ENCODE measurements around the gene PTPRD. TPM values are rescaled to one million over a fixed set of nuclear protein-coding genes. Genes with fewer than 3 reads are reported as not detected.

PTPRD gene
- total and polyA plus RNA-seq, 7 experiments from 2014 or later: 0.71 TPM; not detected in 6

- ChIA-PET POLR2A (no interaction called here), CTCF (no interaction called here)
- H3K4me1 Mint-ChIP-seq: no peaks in the 10 kb centered on the region
- H3K27me3 Mint-ChIP-seq: peaks cover 0 to 10% (median 0%) of the 10 kb centered on the region in 5 donors
- Histone ChIP-seq H3K27ac (ENCODE audit: low read depth, low read length) (no peak overlapping the region), H3K4me3 (ENCODE audit: low read length) (no peak overlapping the region), H3K9me3 (ENCODE audit: control insufficient read depth in 2 of 3, low read length in 3 of 3) (no peaks in the 10 kb centered on the region), H3K27me3 (ENCODE audit: control insufficient read depth in 2 of 2, insufficient read depth in 2 of 2, low read length in 2 of 2) (no peaks in the 10 kb centered on the region), H3K4me1 (ENCODE audit: control insufficient read depth in 2 of 2, insufficient read depth in 2 of 2, low read length in 2 of 2) (no peaks in the 10 kb centered on the region), H3K36me3 (ENCODE audit: control insufficient read depth in 2 of 3, insufficient read depth in 3 of 3, low read length in 3 of 3) (no peaks in the 10 kb centered on the region)
- intact Hi-C loops (cut with micrococcal nuclease): no loop called here
- no peaks in the 10 kb centered on the region for H3K36me3 Mint-ChIP-seq
- H3K4me3 Mint-ChIP-seq: no peak overlapping the region
- DNase-seq (no peak), ATAC-seq (no peak)
- H3K27ac Mint-ChIP-seq: no peak overlapping the region
- no peaks in the 10 kb centered on the region for H3K9me3 Mint-ChIP-seq
These were observed 1935.1 kb downstream of the PTPRD start for GRCh38 chr9:8677741-8678140.

GRCh38 chr9:8674536-8674935, 1938.3 kb downstream of the PTPRD start:
- POLR2A ChIA-PET: no interaction called here

GRCh38 chr9:8673830-8674229, 1939.0 kb downstream of the PTPRD start:
- Histone ChIP-seq H3K27me3 (ENCODE audit: control insufficient read depth in 2 of 2, insufficient read depth in 2 of 2, low read length in 2 of 2) (no peaks in the 10 kb centered on the region), H3K27ac (ENCODE audit: low read depth, low read length) (no peak overlapping the region), H3K4me3 (ENCODE audit: low read length) (no peak overlapping the region), H3K9me3 (ENCODE audit: control insufficient read depth in 2 of 3, low read length in 3 of 3) (no peaks in the 10 kb centered on the region), H3K4me1 (ENCODE audit: control insufficient read depth in 2 of 2, insufficient read depth in 2 of 2, low read length in 2 of 2) (no peaks in the 10 kb centered on the region), H3K36me3 (ENCODE audit: control insufficient read depth in 2 of 3, insufficient read depth in 3 of 3, low read length in 3 of 3) (no peaks in the 10 kb centered on the region)
- POLR2A ChIA-PET: no interaction called here
- peaks cover 0 to 6% (median 0%) of the 10 kb centered on the region in 5 donors for H3K27me3 Mint-ChIP-seq
- no peak overlapping the region for H3K27ac Mint-ChIP-seq
- CTCF ChIA-PET: no interaction called here
- DNase-seq (no peak), ATAC-seq (no peak)
- intact Hi-C loops (cut with micrococcal nuclease): no loop called here
- no peaks in the 10 kb centered on the region for H3K9me3 Mint-ChIP-seq
- H3K4me1 Mint-ChIP-seq: no peaks in the 10 kb centered on the region
- H3K4me3 Mint-ChIP-seq: no peak overlapping the region
- H3K36me3 Mint-ChIP-seq: no peaks in the 10 kb centered on the region

More at GRCh38 chr9:8674536-8674935, 1938.3 kb downstream of the PTPRD start:
- no peak overlapping the region for H3K27ac Mint-ChIP-seq
- H3K27ac ChIP-seq (ENCODE audit: low read depth, low read length): no peak overlapping the region
- DNase-seq (no peak), ATAC-seq (no peak)
- intact Hi-C loops (cut with micrococcal nuclease): no loop called here
- no peaks in the 10 kb centered on the region for H3K36me3 ChIP-seq (ENCODE audit: control insufficient read depth in 2 of 3, insufficient read depth in 3 of 3, low read length in 3 of 3)
- H3K4me1 Mint-ChIP-seq: no peaks in the 10 kb centered on the region
- H3K9me3 ChIP-seq (ENCODE audit: control insufficient read depth in 2 of 3, low read length in 3 of 3): no peaks in the 10 kb centered on the region
- H3K27me3 Mint-ChIP-seq: peaks cover 0 to 6% (median 0%) of the 10 kb centered on the region in 5 donors
- no peaks in the 10 kb centered on the region for H3K9me3 Mint-ChIP-seq
- H3K36me3 Mint-ChIP-seq: no peaks in the 10 kb centered on the region
- no peak overlapping the region for H3K4me3 Mint-ChIP-seq
- H3K4me1 ChIP-seq (ENCODE audit: control insufficient read depth in 2 of 2, insufficient read depth in 2 of 2, low read length in 2 of 2): no peaks in the 10 kb centered on the region
- H3K27me3 ChIP-seq (ENCODE audit: control insufficient read depth in 2 of 2, insufficient read depth in 2 of 2, low read length in 2 of 2): no peaks in the 10 kb centered on the region
- CTCF ChIA-PET: no interaction called here
- no peak overlapping the region for H3K4me3 ChIP-seq (ENCODE audit: low read length)

GRCh38 chr9:8670751-8671150, 1942.1 kb downstream of the PTPRD start:
- no peaks in the 10 kb centered on the region for H3K36me3 ChIP-seq (ENCODE audit: control insufficient read depth in 2 of 3, insufficient read depth in 3 of 3, low read length in 3 of 3)
- CTCF ChIA-PET: no interaction called here
- POLR2A ChIA-PET: no interaction called here
- peaks cover 0 to 5% (median 0%) of the 10 kb centered on the region in 5 donors for H3K27me3 Mint-ChIP-seq
- H3K4me3 Mint-ChIP-seq: no peak overlapping the region
- no peak overlapping the region for H3K4me3 ChIP-seq (ENCODE audit: low read length)
- H3K27ac Mint-ChIP-seq: no peak overlapping the region
- no peak overlapping the region for H3K27ac ChIP-seq (ENCODE audit: low read depth, low read length)
- no peaks in the 10 kb centered on the region for H3K27me3 ChIP-seq (ENCODE audit: control insufficient read depth in 2 of 2, insufficient read depth in 2 of 2, low read length in 2 of 2)
- H3K4me1 Mint-ChIP-seq: no peaks in the 10 kb centered on the region
- H3K4me1 ChIP-seq (ENCODE audit: control insufficient read depth in 2 of 2, insufficient read depth in 2 of 2, low read length in 2 of 2): no peaks in the 10 kb centered on the region
- ATAC-seq (no peak), DNase-seq (no peak)
- no peaks in the 10 kb centered on the region for H3K36me3 Mint-ChIP-seq
- H3K9me3 Mint-ChIP-seq: no peaks in the 10 kb centered on the region
- intact Hi-C loops (cut with micrococcal nuclease): no loop called here
- no peaks in the 10 kb centered on the region for H3K9me3 ChIP-seq (ENCODE audit: control insufficient read depth in 2 of 3, low read length in 3 of 3)

- no peaks in the 10 kb centered on the region for H3K4me1 Mint-ChIP-seq
- no peak for ATAC-seq
These were observed 1944.1 kb downstream of the PTPRD start for GRCh38 chr9:8668751-8669150.

GRCh38 chr9:8668231-8668630, 1944.6 kb downstream of the PTPRD start:
- Histone ChIP-seq H3K36me3 (ENCODE audit: control insufficient read depth in 2 of 3, insufficient read depth in 3 of 3, low read length in 3 of 3) (no peaks in the 10 kb centered on the region), H3K27ac (ENCODE audit: low read depth, low read length) (no peak overlapping the region), H3K4me1 (ENCODE audit: control insufficient read depth in 2 of 2, insufficient read depth in 2 of 2, low read length in 2 of 2) (no peaks in the 10 kb centered on the region), H3K9me3 (ENCODE audit: control insufficient read depth in 2 of 3, low read length in 3 of 3) (no peaks in the 10 kb centered on the region), H3K4me3 (ENCODE audit: low read length) (no peak overlapping the region), H3K27me3 (ENCODE audit: control insufficient read depth in 2 of 2, insufficient read depth in 2 of 2, low read length in 2 of 2) (no peaks in the 10 kb centered on the region)
- no peak overlapping the region for H3K27ac Mint-ChIP-seq
- DNase-seq (no peak), ATAC-seq (no peak)
- H3K27me3 Mint-ChIP-seq: peaks cover 0 to 5% (median 0%) of the 10 kb centered on the region in 5 donors
- H3K4me3 Mint-ChIP-seq: no peak overlapping the region
- intact Hi-C loops (cut with micrococcal nuclease): no loop called here
- no peaks in the 10 kb centered on the region for H3K4me1 Mint-ChIP-seq
- POLR2A ChIA-PET: no interaction called here
- no peaks in the 10 kb centered on the region for H3K36me3 Mint-ChIP-seq
- H3K9me3 Mint-ChIP-seq: no peaks in the 10 kb centered on the region
- CTCF ChIA-PET: no interaction called here

More at GRCh38 chr9:8668751-8669150, 1944.1 kb downstream of the PTPRD start:
- Histone ChIP-seq H3K27ac (ENCODE audit: low read depth, low read length) (no peak overlapping the region), H3K4me3 (ENCODE audit: low read length) (no peak overlapping the region), H3K9me3 (ENCODE audit: control insufficient read depth in 2 of 3, low read length in 3 of 3) (no peaks in the 10 kb centered on the region), H3K36me3 (ENCODE audit: control insufficient read depth in 2 of 3, insufficient read depth in 3 of 3, low read length in 3 of 3) (no peaks in the 10 kb centered on the region), H3K4me1 (ENCODE audit: control insufficient read depth in 2 of 2, insufficient read depth in 2 of 2, low read length in 2 of 2) (no peaks in the 10 kb centered on the region), H3K27me3 (ENCODE audit: control insufficient read depth in 2 of 2, insufficient read depth in 2 of 2, low read length in 2 of 2) (no peaks in the 10 kb centered on the region)
- H3K27ac Mint-ChIP-seq: no peak overlapping the region
- H3K4me3 Mint-ChIP-seq: no peak overlapping the region
- no peak for DNase-seq
- no peaks in the 10 kb centered on the region for H3K36me3 Mint-ChIP-seq
- ChIA-PET POLR2A (no interaction called here), CTCF (no interaction called here)
- H3K27me3 Mint-ChIP-seq: peaks cover 0 to 5% (median 0%) of the 10 kb centered on the region in 5 donors
- intact Hi-C loops (cut with micrococcal nuclease): no loop called here
- no peaks in the 10 kb centered on the region for H3K9me3 Mint-ChIP-seq

- Histone ChIP-seq H3K27ac (ENCODE audit: low read depth, low read length) (no peak overlapping the region), H3K9me3 (ENCODE audit: control insufficient read depth in 2 of 3, low read length in 3 of 3) (no peaks in the 10 kb centered on the region), H3K36me3 (ENCODE audit: control insufficient read depth in 2 of 3, insufficient read depth in 3 of 3, low read length in 3 of 3) (no peaks in the 10 kb centered on the region), H3K4me3 (ENCODE audit: low read length) (no peak overlapping the region), H3K27me3 (ENCODE audit: control insufficient read depth in 2 of 2, insufficient read depth in 2 of 2, low read length in 2 of 2) (no peaks in the 10 kb centered on the region), H3K4me1 (ENCODE audit: control insufficient read depth in 2 of 2, insufficient read depth in 2 of 2, low read length in 2 of 2) (no peaks in the 10 kb centered on the region)
- intact Hi-C loops (cut with micrococcal nuclease): no loop called here
- no peak for ATAC-seq
- Mint-ChIP-seq H3K36me3 (no peaks in the 10 kb centered on the region), H3K27ac (no peak overlapping the region), H3K27me3 (peaks cover 0 to 5% (median 0%) of the 10 kb centered on the region in 5 donors), H3K4me3 (no peak overlapping the region), H3K4me1 (no peaks in the 10 kb centered on the region), H3K9me3 (no peaks in the 10 kb centered on the region)
- ChIA-PET POLR2A (no interaction called here), CTCF (no interaction called here)
- no peak for DNase-seq
These were observed 1946.7 kb downstream of the PTPRD start for GRCh38 chr9:8666060-8666459.
